HUES6 (cell line): Measurements from ENCODE around the gene BSND.

Experiments
- H3K27ac ChIP-seq: 2 replicates; pipeline ENCODE4 v1.7.0; 2013; ENCODE audit warnings: low read depth, mild to moderate bottlenecking, low read length, inconsistent platforms
- H3K27me3 ChIP-seq: 2 replicates; pipeline ENCODE4 v1.6.1; 2013; ENCODE audit warnings: low read length; ENCODE audit not compliant: control insufficient read depth, insufficient read depth
- H3K36me3 ChIP-seq: 2 replicates; pipeline ENCODE4 v1.6.1; 2013; ENCODE audit warnings: low read length; ENCODE audit not compliant: control insufficient read depth, insufficient read depth
- H3K4me1 ChIP-seq: 2 replicates; pipeline ENCODE4 v1.6.1; 2013; ENCODE audit warnings: low read length; ENCODE audit not compliant: control insufficient read depth, insufficient read depth
- H3K4me3 ChIP-seq: 2 replicates; pipeline ENCODE4 v1.5.1; 2013; ENCODE audit warnings: low read depth, low read length
- H3K9ac ChIP-seq: one replicate; pipeline ENCODE4 v1.6.1; 2013; ENCODE audit warnings: mild to moderate bottlenecking, low read length
- H3K9me3 ChIP-seq: 2 replicates; pipeline ENCODE4 v1.6.1; 2013; ENCODE audit warnings: low read depth, low read length; ENCODE audit not compliant: control insufficient read depth, insufficient read depth

The BSND gene

GRCh38 chr1:54994355-54994990 lies 4.3 kb upstream of the BSND start:
- Histone ChIP-seq H3K4me3 (no peak overlapping the region), H3K4me1 (peaks cover 40% of the 10 kb centered on the region), H3K9ac (no peak overlapping the region), H3K36me3 (no peaks in the 10 kb centered on the region), H3K9me3 (no peaks in the 10 kb centered on the region), H3K27me3 (peaks cover 41% of the 10 kb centered on the region), H3K27ac (no peak overlapping the region)

GRCh38 chr1:54995013-54995760 lies 3.5 kb upstream of the BSND start:
- Histone ChIP-seq H3K4me3 (no peak overlapping the region), H3K9me3 (no peaks in the 10 kb centered on the region), H3K27me3 (peaks cover 48% of the 10 kb centered on the region), H3K36me3 (no peaks in the 10 kb centered on the region), H3K4me1 (peaks cover 39% of the 10 kb centered on the region), H3K9ac (no peak overlapping the region), H3K27ac (no peak overlapping the region)

DNA sequence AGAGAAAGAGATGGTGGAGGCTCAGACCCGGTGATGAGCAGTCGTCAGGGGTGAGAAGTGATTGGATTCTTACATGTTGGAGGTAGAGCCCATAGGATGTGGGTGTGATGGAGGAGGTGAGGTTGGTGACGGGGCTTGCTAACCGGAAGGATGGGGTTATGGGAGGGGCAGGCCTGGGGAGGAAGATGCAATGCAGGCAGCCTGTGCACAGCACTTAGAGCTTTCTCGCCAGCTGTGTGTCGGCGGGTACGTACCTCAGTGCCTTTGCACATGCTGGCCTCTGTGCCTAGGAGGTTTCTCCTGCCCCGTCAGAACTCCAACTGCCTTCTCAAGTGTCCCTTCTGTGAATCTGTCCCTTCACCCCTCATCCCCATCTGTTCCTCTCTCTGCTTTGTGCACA lies 2.9 kb upstream of the BSND start:
- H3K9ac ChIP-seq, result no peak overlapping the region

DNA sequence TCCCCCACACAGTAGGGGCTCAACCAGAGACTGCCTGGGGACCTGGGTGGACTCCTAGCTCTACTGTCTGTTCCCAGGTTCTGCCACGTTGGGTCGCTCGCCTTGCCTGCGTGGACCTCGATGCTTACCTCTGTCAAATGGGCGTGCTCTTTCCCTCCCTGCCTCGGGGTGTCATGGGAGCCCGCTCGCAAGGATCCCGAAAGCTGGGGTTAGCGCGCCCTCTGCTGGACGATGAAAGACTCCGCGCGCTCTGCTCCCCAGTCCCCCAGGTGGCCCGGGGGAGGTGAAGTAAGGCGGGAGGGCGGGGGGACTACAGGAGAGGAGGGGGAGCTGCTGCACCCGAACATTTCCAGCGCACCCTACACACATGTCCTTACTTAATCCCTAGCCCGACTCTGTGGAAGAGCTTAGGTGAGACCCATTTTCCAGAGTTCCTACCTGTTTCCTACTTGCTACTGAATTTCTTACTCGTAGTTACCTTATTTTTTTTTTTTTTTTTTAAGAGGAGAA lies 2.3 kb upstream of the BSND start:
- Histone ChIP-seq H3K4me1 (peaks cover 39% of the 10 kb centered on the region), H3K27me3 (peaks cover 58% of the 10 kb centered on the region), H3K27ac (no peak overlapping the region), H3K9me3 (no peaks in the 10 kb centered on the region), H3K9ac (no peak overlapping the region), H3K4me3 (peak overlapping the region; percentile 55), H3K36me3 (no peaks in the 10 kb centered on the region)

More for the DNA sequence above, 2.9 kb upstream of the BSND start:
- Histone ChIP-seq H3K27ac (no peak overlapping the region), H3K36me3 (no peaks in the 10 kb centered on the region), H3K27me3 (peaks cover 53% of the 10 kb centered on the region), H3K9me3 (no peaks in the 10 kb centered on the region), H3K4me3 (no peak overlapping the region), H3K4me1 (peaks cover 39% of the 10 kb centered on the region)

GRCh38 chr1:54996869-54997710 lies 1.6 kb upstream of the BSND start:
- peak overlapping the region; percentile 55 for H3K4me3 ChIP-seq
- peaks cover 39% of the 10 kb centered on the region for H3K4me1 ChIP-seq
- H3K9ac ChIP-seq, result no peak overlapping the region
- H3K27me3 ChIP-seq, result peaks cover 65% of the 10 kb centered on the region
- H3K36me3 ChIP-seq, result no peaks in the 10 kb centered on the region
- H3K27ac ChIP-seq, result no peak overlapping the region
- H3K9me3 ChIP-seq, result no peaks in the 10 kb centered on the region

GRCh38 chr1:54997711-54997986 lies 1.1 kb upstream of the BSND start:
- Histone ChIP-seq H3K4me3 (peak overlapping the region; percentile 55; the same call in 1 of the 2 replicates), H3K9me3 (no peaks in the 10 kb centered on the region), H3K27ac (no peak overlapping the region), H3K27me3 (peaks cover 70% of the 10 kb centered on the region), H3K36me3 (no peaks in the 10 kb centered on the region), H3K4me1 (peaks cover 39% of the 10 kb centered on the region), H3K9ac (no peak overlapping the region)

DNA sequence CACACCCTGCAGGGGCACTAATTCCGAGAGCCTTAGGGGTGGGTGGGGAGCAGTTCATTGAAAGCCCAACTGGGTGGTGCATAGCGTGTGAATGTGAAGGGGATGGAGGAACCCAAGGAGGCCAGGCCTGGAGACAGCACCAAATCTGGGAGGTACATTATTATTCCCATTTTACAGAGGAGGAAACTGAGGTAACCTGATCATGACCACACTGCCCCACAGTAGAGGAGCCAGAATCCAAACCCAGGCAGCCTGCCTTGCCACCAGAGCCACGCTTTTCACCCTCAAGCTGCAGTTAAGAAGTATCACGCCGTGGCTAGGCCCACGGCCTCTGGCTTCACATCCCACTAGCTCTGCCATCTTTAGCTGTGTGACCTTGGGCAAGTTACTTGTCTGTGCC lies 633 bp upstream of the BSND start:
- Histone ChIP-seq H3K9ac (no peak overlapping the region), H3K4me1 (peaks cover 39% of the 10 kb centered on the region), H3K9me3 (no peaks in the 10 kb centered on the region), H3K4me3 (no peak overlapping the region), H3K27me3 (peaks cover 70% of the 10 kb centered on the region), H3K27ac (no peak overlapping the region), H3K36me3 (no peaks in the 10 kb centered on the region)

GRCh38 chr1:55000110-55001085 lies 1.7 kb downstream of the BSND start:
- Histone ChIP-seq H3K4me3 (no peak overlapping the region), H3K27ac (no peak overlapping the region), H3K27me3 (peaks cover 65% of the 10 kb centered on the region), H3K4me1 (peaks cover 26% of the 10 kb centered on the region), H3K9me3 (no peaks in the 10 kb centered on the region), H3K9ac (no peak overlapping the region), H3K36me3 (no peaks in the 10 kb centered on the region)

DNA sequence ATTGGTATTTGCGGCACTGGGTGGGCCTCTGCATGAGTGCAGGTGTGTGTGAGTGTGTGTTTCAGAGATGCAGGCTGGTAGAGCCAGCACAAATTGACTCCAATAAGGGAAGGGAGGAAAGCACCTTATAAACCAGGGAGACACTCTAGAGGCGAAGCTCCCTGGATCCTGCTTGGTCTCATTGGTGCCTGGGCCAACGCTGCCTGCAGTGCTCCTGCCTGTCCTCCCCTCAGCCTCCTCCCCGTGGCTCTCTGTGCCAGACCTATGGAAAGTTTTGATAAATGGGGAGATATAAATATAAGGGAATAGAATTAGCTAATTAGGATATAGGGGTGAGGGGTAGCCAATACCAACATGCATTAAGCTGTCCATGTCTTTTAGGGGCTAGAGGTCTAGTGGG lies 2.6 kb downstream of the BSND start:
- no peak overlapping the region for H3K27ac ChIP-seq
- H3K27me3 ChIP-seq, result peaks cover 58% of the 10 kb centered on the region
- no peak overlapping the region for H3K4me3 ChIP-seq
- H3K9ac ChIP-seq, result no peak overlapping the region
- H3K4me1 ChIP-seq, result peaks cover 25% of the 10 kb centered on the region
- H3K36me3 ChIP-seq, result no peaks in the 10 kb centered on the region
- H3K9me3 ChIP-seq, result no peaks in the 10 kb centered on the region

DNA sequence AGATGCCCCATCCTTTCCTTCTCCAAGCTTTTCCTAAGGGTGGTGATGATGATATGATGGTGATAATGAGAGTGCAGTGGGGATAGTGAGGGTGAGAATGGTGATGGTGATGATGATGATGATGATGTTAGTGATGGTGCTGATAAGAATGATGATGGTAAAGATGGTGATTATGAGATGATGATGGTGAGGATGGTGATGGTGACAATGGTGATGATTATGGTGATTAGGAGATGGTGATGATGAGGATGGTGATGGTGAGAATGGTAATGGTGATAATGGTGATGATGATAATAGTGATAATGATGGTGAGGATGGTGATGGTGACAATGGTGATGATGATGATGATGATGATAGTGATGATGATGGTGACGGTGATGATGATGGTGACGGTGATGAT lies 4.0 kb downstream of the BSND start:
- H3K4me1 ChIP-seq, result peaks cover 14% of the 10 kb centered on the region; the same call in 1 of the 2 replicates
- H3K9ac ChIP-seq, result no peak overlapping the region
- H3K36me3 ChIP-seq, result no peaks in the 10 kb centered on the region
- H3K4me3 ChIP-seq, result no peak overlapping the region
- no peak overlapping the region for H3K27ac ChIP-seq
- H3K9me3 ChIP-seq, result no peaks in the 10 kb centered on the region
- H3K27me3 ChIP-seq, result peaks cover 47% of the 10 kb centered on the region
